DND-41 (cell line): ENCODE results near the gene CEP57L1.

Experiments used
- ATAC-seq: fragments of 200-7000 bp; cut with Tn5 transposase; 3 replicates; pipeline ENCODE4 v1.9.1; 2021; ENCODE audit warnings: low read depth; ENCODE audit not compliant: insufficient read depth
- DNase-seq: peaks from one replicate; pipeline ENCODE4 v3.0.0-alpha.2; 2020
- H2AFZ ChIP-seq: 2 replicates; pipeline ENCODE4 v1.6.0; 2012; ENCODE audit warnings: low read depth, low read length
- H3K27ac ChIP-seq: 2 replicates; pipeline ENCODE4 v1.5.1; 2012; ENCODE audit warnings: low read length, inconsistent platforms
- H3K27me3 ChIP-seq: fragments of 200-600 bp; sonication (generic); 2 replicates; pipeline ENCODE4 v1.6.0; 2012; ENCODE audit warnings: low read length, mild to moderate bottlenecking, inconsistent platforms; ENCODE audit not compliant: insufficient read depth, poor library complexity
- H3K36me3 ChIP-seq: 2 replicates; pipeline ENCODE4 v1.5.1; 2012; ENCODE audit warnings: low read length, inconsistent platforms; ENCODE audit not compliant: insufficient read depth
- H3K4me1 ChIP-seq: 2 replicates; pipeline ENCODE4 v1.5.1; 2012; ENCODE audit warnings: mild to moderate bottlenecking, low read length; ENCODE audit not compliant: insufficient read depth
- H3K4me2 ChIP-seq: 2 replicates; pipeline ENCODE4 v1.6.0; 2012; ENCODE audit warnings: mild to moderate bottlenecking, moderate library complexity, low read length, inconsistent platforms; ENCODE audit not compliant: insufficient read depth
- H3K4me3 ChIP-seq, 2 experiments: fragments of 200-600 bp in 1 of 2; shearing (Covaris generic) in 1 of 2; 2 replicates each; pipeline ENCODE4 v1.5.1; 2012 to 2016; ENCODE audit warnings: inconsistent platforms in 2 of 2, low read length in 2 of 2, mild to moderate bottlenecking in 2 of 2, low read depth in 1 of 2, moderate library complexity in 1 of 2
- H3K79me2 ChIP-seq: 2 replicates; pipeline ENCODE4 v1.6.0; 2012; ENCODE audit warnings: low read length, inconsistent platforms; ENCODE audit not compliant: insufficient read depth
- H3K9ac ChIP-seq: 2 replicates; pipeline ENCODE4 v1.6.0; 2012; ENCODE audit warnings: low read depth, mild to moderate bottlenecking, inconsistent platforms, low read length, moderate library complexity
- H3K9me3 ChIP-seq: 2 replicates; pipeline ENCODE4 v1.5.1; 2012; ENCODE audit warnings: low read length, moderate library complexity, mild to moderate bottlenecking, inconsistent platforms; ENCODE audit not compliant: insufficient read depth, severe bottlenecking
- H4K20me1 ChIP-seq: 2 replicates; pipeline ENCODE4 v1.6.0; 2012; ENCODE audit warnings: low read length; ENCODE audit not compliant: insufficient read depth
- EZH2 ChIP-seq: IDR thresholded peaks from 3 replicates; pipeline ENCODE4 v1.6.1; 2012; ENCODE audit warnings: borderline replicate concordance, low read depth, mild to moderate bottlenecking, moderate library complexity, low read length, inconsistent platforms; ENCODE audit not compliant: severe bottlenecking
- TF ChIP-seq, protein P1 (sequence below): IDR thresholded peaks from 2 replicates; pipeline ENCODE4 v1.5.1; 2012; ENCODE audit warnings: borderline replicate concordance, low read length, moderate library complexity, mild to moderate bottlenecking; ENCODE audit not compliant: poor library complexity, severe bottlenecking; ENCODE audit errors: extremely low read depth

The CEP57L1 gene

DNA sequence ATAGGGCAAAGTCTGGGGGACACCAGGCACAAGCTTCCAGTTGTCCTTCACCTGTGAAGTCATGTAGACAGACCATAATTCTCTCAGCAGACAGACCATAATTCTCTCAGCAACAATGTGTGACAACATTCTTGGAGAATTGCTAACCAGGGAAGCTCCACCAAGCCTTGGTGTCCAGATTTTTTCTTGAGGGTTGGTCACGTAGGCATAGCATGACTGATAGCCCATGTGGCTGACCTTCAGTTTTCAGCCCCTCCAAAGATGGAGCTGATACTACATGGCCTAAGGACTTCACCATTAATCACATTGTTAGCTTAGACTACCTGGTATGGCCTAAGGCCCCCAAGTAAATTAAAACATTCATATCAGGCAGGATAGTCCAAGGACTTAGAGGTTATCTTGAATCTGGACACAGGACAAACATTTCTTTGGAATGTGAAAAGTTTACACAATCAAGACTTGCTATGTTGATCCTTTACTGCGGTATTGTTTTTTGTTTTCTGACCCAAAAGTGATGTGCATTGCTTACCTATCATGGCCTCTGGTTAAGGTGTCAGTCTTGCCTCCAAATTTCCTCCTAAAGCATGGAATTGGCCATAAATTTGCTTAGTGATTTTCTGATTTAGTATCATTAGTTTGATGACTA, 76.9 kb downstream of the CEP57L1 start:
- TF ChIP-seq, protein P1, sequence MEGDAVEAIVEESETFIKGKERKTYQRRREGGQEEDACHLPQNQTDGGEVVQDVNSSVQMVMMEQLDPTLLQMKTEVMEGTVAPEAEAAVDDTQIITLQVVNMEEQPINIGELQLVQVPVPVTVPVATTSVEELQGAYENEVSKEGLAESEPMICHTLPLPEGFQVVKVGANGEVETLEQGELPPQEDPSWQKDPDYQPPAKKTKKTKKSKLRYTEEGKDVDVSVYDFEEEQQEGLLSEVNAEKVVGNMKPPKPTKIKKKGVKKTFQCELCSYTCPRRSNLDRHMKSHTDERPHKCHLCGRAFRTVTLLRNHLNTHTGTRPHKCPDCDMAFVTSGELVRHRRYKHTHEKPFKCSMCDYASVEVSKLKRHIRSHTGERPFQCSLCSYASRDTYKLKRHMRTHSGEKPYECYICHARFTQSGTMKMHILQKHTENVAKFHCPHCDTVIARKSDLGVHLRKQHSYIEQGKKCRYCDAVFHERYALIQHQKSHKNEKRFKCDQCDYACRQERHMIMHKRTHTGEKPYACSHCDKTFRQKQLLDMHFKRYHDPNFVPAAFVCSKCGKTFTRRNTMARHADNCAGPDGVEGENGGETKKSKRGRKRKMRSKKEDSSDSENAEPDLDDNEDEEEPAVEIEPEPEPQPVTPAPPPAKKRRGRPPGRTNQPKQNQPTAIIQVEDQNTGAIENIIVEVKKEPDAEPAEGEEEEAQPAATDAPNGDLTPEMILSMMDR, result no peak
- no peak for TF ChIP-seq EZH2
- H3K27me3 ChIP-seq, result no peaks in the 10 kb centered on the region
- no peaks in the 10 kb centered on the region for H3K79me2 ChIP-seq
- H3K4me3 ChIP-seq, result no peak overlapping the region
- ATAC-seq, result no peak
- no peak overlapping the region for H3K9ac ChIP-seq
- DNase-seq, result no peak
- H3K27ac ChIP-seq, result no peak overlapping the region
- H3K4me2 ChIP-seq, result no peak overlapping the region
- no peaks in the 10 kb centered on the region for H3K36me3 ChIP-seq
- H4K20me1 ChIP-seq, result no peaks in the 10 kb centered on the region
- no peak overlapping the region for H2AFZ ChIP-seq
- no peaks in the 10 kb centered on the region for H3K4me1 ChIP-seq
- H3K9me3 ChIP-seq, result no peaks in the 10 kb centered on the region

DNA sequence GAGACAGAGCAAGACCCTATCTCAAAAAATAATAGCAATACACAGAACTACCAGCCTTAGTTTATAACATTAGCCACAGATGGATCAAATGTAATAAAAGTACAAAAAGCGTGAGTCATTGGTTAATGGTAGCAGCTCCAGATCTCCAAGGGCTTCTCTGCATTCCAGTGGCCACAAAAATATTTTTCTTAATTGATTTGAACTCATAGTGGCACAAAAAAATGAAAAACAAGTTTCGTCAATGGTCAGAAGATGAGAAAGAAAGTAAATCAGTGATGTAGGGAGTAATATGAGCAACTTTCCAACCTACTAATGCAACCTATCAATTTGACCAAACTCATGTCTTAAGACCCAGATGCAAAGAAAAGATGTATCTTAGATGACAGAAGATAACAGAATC, 79.6 kb downstream of the CEP57L1 start:
- H3K9me3 ChIP-seq, result no peaks in the 10 kb centered on the region
- no peak overlapping the region for H2AFZ ChIP-seq
- no peaks in the 10 kb centered on the region for H3K36me3 ChIP-seq
- no peaks in the 10 kb centered on the region for H4K20me1 ChIP-seq
- H3K4me1 ChIP-seq, result no peaks in the 10 kb centered on the region
- H3K27me3 ChIP-seq, result no peaks in the 10 kb centered on the region
- H3K9ac ChIP-seq, result no peak overlapping the region
- H3K4me2 ChIP-seq, result no peak overlapping the region
- ATAC-seq (no peak), DNase-seq (no peak)
- no peak for TF ChIP-seq EZH2
- TF ChIP-seq, protein P1, result no peak
- H3K4me3 ChIP-seq, result no peak overlapping the region
- H3K27ac ChIP-seq, result no peak overlapping the region
- no peaks in the 10 kb centered on the region for H3K79me2 ChIP-seq

DNA sequence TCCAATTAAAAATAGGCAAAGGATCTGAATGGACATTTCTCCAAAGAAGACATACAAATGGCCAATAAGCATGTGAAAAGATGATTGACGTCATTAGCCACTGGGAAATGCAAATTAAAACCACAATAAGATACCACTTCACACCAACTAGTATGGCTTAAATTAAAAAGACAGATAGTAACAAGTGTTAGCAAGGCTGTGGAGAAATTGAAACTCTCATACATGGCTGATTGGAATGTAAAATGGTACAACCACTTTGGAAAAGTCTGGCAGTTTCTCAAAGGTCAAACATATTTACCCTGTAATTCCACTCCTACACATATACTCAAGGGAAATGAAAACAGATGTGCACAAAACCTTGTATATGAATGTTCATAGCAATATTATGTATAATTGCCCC, 83.6 kb downstream of the CEP57L1 start:
- H3K9me3 ChIP-seq, result no peaks in the 10 kb centered on the region
- no peaks in the 10 kb centered on the region for H3K36me3 ChIP-seq
- peaks cover 2% of the 10 kb centered on the region for H3K27me3 ChIP-seq
- H3K79me2 ChIP-seq, result no peaks in the 10 kb centered on the region
- H2AFZ ChIP-seq, result no peak overlapping the region
- no peak overlapping the region for H3K27ac ChIP-seq
- DNase-seq (no peak), ATAC-seq (no peak)
- TF ChIP-seq EZH2, result no peak
- TF ChIP-seq, protein P1, result no peak
- no peak overlapping the region for H3K9ac ChIP-seq
- H3K4me1 ChIP-seq, result no peaks in the 10 kb centered on the region
- H3K4me2 ChIP-seq, result no peak overlapping the region
- H4K20me1 ChIP-seq, result no peaks in the 10 kb centered on the region
- H3K4me3 ChIP-seq, result no peak overlapping the region
